ENCODE results near the gene BABAM2. TPM values are rescaled to one million over a fixed set of nuclear protein-coding genes. Genes with fewer than 3 reads are reported as not detected.
"Not testable (repeated sequence)": the region's sequence is repeated elsewhere in the genome, so short reads cannot be mapped to it uniquely, and the experiment has no call there.

The BABAM2 gene
- polyA plus RNA-seq, 4 donors = 43.6 to 58.2 (median 51.3) TPM

- DNase-seq (ENCODE audit: low read depth in 4 of 4, low spot score in 2 of 4) = not testable (repeated sequence)
Measured at GRCh38 chr2:28335265-28335664, 444.7 kb downstream of the BABAM2 start.

- no peak for DNase-seq (ENCODE audit: low read depth in 4 of 4, low spot score in 2 of 4)
Measured at GRCh38 chr2:28335666-28336065, 445.1 kb downstream of the BABAM2 start.

GRCh38 chr2:28336264-28336980, 445.9 kb downstream of the BABAM2 start:
- no peak for DNase-seq (ENCODE audit: low read depth in 4 of 4, low spot score in 2 of 4)

GRCh38 chr2:28336982-28337627, 446.6 kb downstream of the BABAM2 start:
- no peak for DNase-seq (ENCODE audit: low read depth in 4 of 4, low spot score in 2 of 4)

- DNase-seq (ENCODE audit: low read depth in 4 of 4, low spot score in 2 of 4) = no peak
Measured at GRCh38 chr2:28338046-28338817, 447.7 kb downstream of the BABAM2 start.

- DNase-seq (ENCODE audit: low read depth in 4 of 4, low spot score in 2 of 4) = no peak
Measured at GRCh38 chr2:28338831-28339321, 448.3 kb downstream of the BABAM2 start.

- DNase-seq (ENCODE audit: low read depth in 4 of 4, low spot score in 2 of 4) = no peak
Measured at GRCh38 chr2:28339516-28340175, 449.1 kb downstream of the BABAM2 start.

- DNase-seq (ENCODE audit: low read depth in 4 of 4, low spot score in 2 of 4) = no peak
Measured at GRCh38 chr2:28340312-28341202, 450.0 kb downstream of the BABAM2 start.

- no peak for DNase-seq (ENCODE audit: low read depth in 4 of 4, low spot score in 2 of 4)
Measured at GRCh38 chr2:28341208-28341891, 450.8 kb downstream of the BABAM2 start.

GRCh38 chr2:28342081-28342967, 451.8 kb downstream of the BABAM2 start:
- no peak for DNase-seq (ENCODE audit: low read depth in 4 of 4, low spot score in 2 of 4)

- DNase-seq (ENCODE audit: low read depth in 4 of 4, low spot score in 2 of 4) = no peak
Measured at GRCh38 chr2:28343184-28343942, 452.8 kb downstream of the BABAM2 start.

GRCh38 chr2:28343971-28344715, 453.6 kb downstream of the BABAM2 start:
- DNase-seq (ENCODE audit: low read depth in 4 of 4, low spot score in 2 of 4) = no peak

- no peak for DNase-seq (ENCODE audit: low read depth in 4 of 4, low spot score in 2 of 4)
Measured at GRCh38 chr2:28344756-28345373, 454.3 kb downstream of the BABAM2 start.

GRCh38 chr2:28345619-28346018, 455.1 kb downstream of the BABAM2 start:
- no peak for DNase-seq (ENCODE audit: low read depth in 4 of 4, low spot score in 2 of 4)

GRCh38 chr2:28346587-28346986, 456.1 kb downstream of the BABAM2 start:
- DNase-seq (ENCODE audit: low read depth in 4 of 4, low spot score in 2 of 4) = no peak

GRCh38 chr2:28347193-28347592, 456.7 kb downstream of the BABAM2 start:
- DNase-seq (ENCODE audit: low read depth in 4 of 4, low spot score in 2 of 4) = no peak

Measured in left renal cortex interstitium (tissue), 4 donors.